HCT116 (cell line): ENCODE data around the gene SLCO1A2. TPM values are rescaled to one million over a fixed set of nuclear protein-coding genes. Genes with fewer than 3 reads are reported as not detected.

Source experiments
- ATAC-seq: fragments of 200-7000 bp; cut with Tn5 transposase; 2 replicates; pipeline ENCODE4 v1.9.1; 2020; ENCODE audit warnings: mild to moderate bottlenecking, moderate library complexity
- BruUV-seq: library from RNA; stranded (reverse); fragments of 400-500 nt; replicated peaks from 2 replicates; lab custom pipeline; 2021; lab: Mats Ljungman, UMichigan
- CTCF ChIA-PET: fragments of 300-600 bp; sonication (Branson Sonifier 250); formaldehyde crosslinking; loops from one replicate; lab custom pipeline; 2021; ENCODE audit warnings: antibody characterized with exemption; lab: Charles Lee
- POLR2A ChIA-PET: fragments of 300-600, 350-600 bp; sonication (Branson Sonifier 250); formaldehyde crosslinking; loops from one replicate; lab custom pipeline; 2021; ENCODE audit warnings: antibody characterized with exemption; lab: Charles Lee
- RAD21 ChIA-PET, 2 experiments: fragments of 300-600 bp; sonication (Branson Sonifier 250); formaldehyde crosslinking; loops; one replicate each; lab custom pipeline; 2023; ENCODE audit warnings: low total read pairs in 2 of 2; ENCODE audit not compliant: uncharacterized antibody in 2 of 2, unreplicated experiment in 2 of 2, low non-redundant PET in 1 of 2; lab: Charles Lee
- DNase-seq: peaks from one replicate; pipeline ENCODE4 v3.0.0-alpha.2; 2010; ENCODE audit warnings: low read depth, low spot score
- H2AFZ ChIP-seq: fragments of 200-600 bp; shearing (Covaris generic), sonication (generic); 2 replicates; pipeline ENCODE4 v1.6.1; 2017; ENCODE audit warnings: low read depth, mixed run types, mixed read lengths, antibody characterized with exemption, low read length; ENCODE audit not compliant: poor library complexity, severe bottlenecking
- H3K27ac ChIP-seq: 2 replicates; pipeline ENCODE4 v1.5.1; 2012; ENCODE audit warnings: low read depth, low read length
- H3K27me3 ChIP-seq: fragments of 200-600 bp; sonication (generic); 2 replicates; pipeline ENCODE4 v1.6.1; 2016; ENCODE audit warnings: mixed run types, low read length, mixed read lengths; ENCODE audit not compliant: insufficient read depth
- H3K36me3 ChIP-seq, 2 experiments: fragments of 200-500 bp in 1 of 2; fragments of 200-600 bp in 1 of 2; sonication (Bioruptor generic) in 1 of 2; sonication (generic) in 1 of 2; 2 replicates each; pipeline versions ENCODE4 v1.5.1 to v1.6.1; 2014 to 2016; ENCODE audit warnings: low read length in 2 of 2, inconsistent platforms in 1 of 2, mixed read lengths in 1 of 2, mixed run types in 1 of 2; ENCODE audit not compliant: insufficient read depth in 2 of 2, control insufficient read depth in 1 of 2
- H3K4me1 ChIP-seq, 2 experiments: fragments of 200-600 bp in 1 of 2; sonication (generic) in 1 of 2; 2 replicates each; pipeline versions ENCODE4 v1.5.1 to v1.6.1; 2012 to 2017; ENCODE audit warnings: low read length in 2 of 2, inconsistent platforms in 1 of 2, mild to moderate bottlenecking in 1 of 2, mixed read lengths in 1 of 2, mixed run types in 1 of 2, moderate library complexity in 1 of 2; ENCODE audit not compliant: insufficient read depth in 2 of 2, control insufficient read depth in 1 of 2
- H3K4me2 ChIP-seq: fragments of 200-600 bp; sonication (generic); 2 replicates; pipeline ENCODE4 v1.6.1; 2017; ENCODE audit warnings: mixed run types, low read length, mixed read lengths
- H3K4me3 ChIP-seq, 2 experiments: fragments of 200-600 bp in 1 of 2; sonication (generic) in 1 of 2; replicated peaks in 1 of 2; 2 replicates each; pipeline ENCODE4 v1.5.1; 2011 to 2016; ENCODE audit warnings: low read length in 2 of 2, control low read depth in 1 of 2, low read depth in 1 of 2, mild to moderate bottlenecking in 1 of 2, mixed read lengths in 1 of 2, mixed run types in 1 of 2
- H3K79me2 ChIP-seq: fragments of 200-600 bp; sonication (generic); 2 replicates; pipeline ENCODE4 v1.6.1; 2017; ENCODE audit warnings: mild to moderate bottlenecking, mixed run types, low read length, moderate library complexity, mixed read lengths; ENCODE audit not compliant: insufficient read depth
- H3K9ac ChIP-seq: fragments of 200-600 bp; sonication (generic); 2 replicates; pipeline ENCODE4 v1.6.1; 2016; ENCODE audit warnings: low read length, mixed read lengths
- H3K9me2 ChIP-seq: fragments of 200-600 bp; sonication (generic), shearing (Covaris generic); 2 replicates; pipeline ENCODE4 v1.6.1; 2017; ENCODE audit warnings: mixed run types, mild to moderate bottlenecking, moderate library complexity; ENCODE audit not compliant: insufficient read depth
- H3K9me3 ChIP-seq, 2 experiments: fragments of 200-500 bp in 1 of 2; fragments of 200-600 bp in 1 of 2; sonication (Bioruptor generic) in 1 of 2; sonication (generic) in 1 of 2; 2 replicates each; pipeline ENCODE4 v1.6.1; 2014 to 2017; ENCODE audit warnings: low read length in 2 of 2, mixed read lengths in 2 of 2, inconsistent platforms in 1 of 2, low read depth in 1 of 2, mild to moderate bottlenecking in 1 of 2, mixed run types in 1 of 2, moderate library complexity in 1 of 2; ENCODE audit not compliant: control insufficient read depth in 1 of 2, insufficient read depth in 1 of 2
- H4K20me1 ChIP-seq: fragments of 200-600 bp; sonication (generic), shearing (Covaris generic); 2 replicates; pipeline ENCODE4 v1.6.1; 2017; ENCODE audit warnings: mixed run types, mild to moderate bottlenecking, moderate library complexity; ENCODE audit not compliant: insufficient read depth
- CBX3 ChIP-seq: IDR thresholded peaks from 2 replicates; pipeline ENCODE4 v1.6.1; 2012; ENCODE audit warnings: low read depth
- CEBPB ChIP-seq: IDR thresholded peaks from 2 replicates; pipeline ENCODE4 v1.6.1; 2012; ENCODE audit warnings: low read depth
- ELF1 ChIP-seq: IDR thresholded peaks from 2 replicates; pipeline ENCODE4 v1.6.1; 2012; ENCODE audit warnings: low read depth, borderline replicate concordance
- REST ChIP-seq: IDR thresholded peaks from 2 replicates; pipeline ENCODE4 v1.6.1; 2012; ENCODE audit warnings: low read depth
- SIN3A ChIP-seq: IDR thresholded peaks from 2 replicates; pipeline ENCODE4 v1.6.1; 2012; ENCODE audit warnings: low read depth
- SP1 ChIP-seq: IDR thresholded peaks from 2 replicates; pipeline ENCODE4 v1.6.1; 2012; ENCODE audit warnings: low read depth
- SRF ChIP-seq: IDR thresholded peaks from 2 replicates; pipeline ENCODE4 v1.6.1; 2012; ENCODE audit warnings: low read depth
- YY1 ChIP-seq: IDR thresholded peaks from 2 replicates; pipeline ENCODE4 v1.6.1; 2011; ENCODE audit warnings: low read length, low read depth, moderate library complexity, mild to moderate bottlenecking; ENCODE audit not compliant: insufficient replicate concordance; ENCODE audit errors: extremely low read depth
- ZFX ChIP-seq: fragments of 450-650 bp; IDR thresholded peaks from 2 replicates; pipeline ENCODE4 v1.6.1; 2017
- intact Hi-C: fragments of 100-400 bp; cut with micrococcal nuclease; formaldehyde crosslinking; loops from 2 replicates; pipeline ENCODE4 v1.10.0; 2022
- total RNA-seq: library from RNA; stranded (reverse); gene quantifications from one replicate; pipeline ENCODE4 v1.2.1, GENCODE V29; 2021; ENCODE audit not compliant: unreplicated experiment

Gene SLCO1A2
- total RNA-seq, 1 experiment from 2014 or later, result 0.49 TPM

- no peak for ATAC-seq
- Histone ChIP-seq H3K27me3 (no peaks in the 10 kb centered on the region), H3K4me2 (no peak overlapping the region), H2AFZ (no peak overlapping the region), H3K4me1 (no peaks in the 10 kb centered on the region), H3K79me2 (no peaks in the 10 kb centered on the region)
- no peak for DNase-seq
- TF ChIP-seq SIN3A (no peak), SP1 (no peak), CBX3 (no peak), REST (no peak), YY1 (no peak), SRF (no peak), CEBPB (no peak), ELF1 (no peak), ZFX (no peak)
- TF ChIP-seq, all 23 proteins: peak for 0
- intact Hi-C loops, result no loop called here
- ChIA-PET CTCF (no interaction called here), POLR2A (no interaction called here), RAD21 (no interaction called here)
- no peak overlapping the region for H3K4me3 ChIP-seq
- H3K27ac ChIP-seq, result no peak overlapping the region
- H3K9me2 ChIP-seq, result no peaks in the 10 kb centered on the region
- no peaks in the 10 kb centered on the region for H4K20me1 ChIP-seq
- no TSS peak for BruUV-seq
- no peak overlapping the region for H3K9ac ChIP-seq
- H3K9me3 ChIP-seq, result no peaks in the 10 kb centered on the region
- no peaks in the 10 kb centered on the region for H3K36me3 ChIP-seq
These were observed 44.5 kb upstream of the SLCO1A2 start for GRCh38 chr12:21379218-21379617.
